GM12892 (cell line): ENCODE measurements around the gene SAXO2.
"Not testable (repeated sequence)": the region's sequence is repeated elsewhere in the genome, so short reads cannot be mapped to it uniquely, and the experiment has no call there.

ENCODE experiments used
- DNase-seq: peaks from one replicate; pipeline ENCODE4 v3.0.0; 2011; ENCODE audit not compliant: insufficient read length
- FAIRE-seq: peaks from 2 replicates; lab custom pipeline; 2011; peaks lifted over from hg19 to GRCh38; lab: Jason Lieb, UNC
- POLR2A ChIP-seq: IDR thresholded peaks from 2 replicates; pipeline ENCODE4 v1.6.1; 2011; ENCODE audit warnings: low read depth, low read length, control low read depth
- POLR2AphosphoS5 ChIP-seq: IDR thresholded peaks from 2 replicates; pipeline ENCODE4 v1.6.1; 2011; ENCODE audit warnings: low read depth, low read length, control low read depth
- TAF1 ChIP-seq: IDR thresholded peaks from 2 replicates; pipeline ENCODE4 v1.6.1; 2011; ENCODE audit warnings: low read depth, mild to moderate bottlenecking, control low read depth, low read length, borderline replicate concordance

SAXO2 gene

DNA sequence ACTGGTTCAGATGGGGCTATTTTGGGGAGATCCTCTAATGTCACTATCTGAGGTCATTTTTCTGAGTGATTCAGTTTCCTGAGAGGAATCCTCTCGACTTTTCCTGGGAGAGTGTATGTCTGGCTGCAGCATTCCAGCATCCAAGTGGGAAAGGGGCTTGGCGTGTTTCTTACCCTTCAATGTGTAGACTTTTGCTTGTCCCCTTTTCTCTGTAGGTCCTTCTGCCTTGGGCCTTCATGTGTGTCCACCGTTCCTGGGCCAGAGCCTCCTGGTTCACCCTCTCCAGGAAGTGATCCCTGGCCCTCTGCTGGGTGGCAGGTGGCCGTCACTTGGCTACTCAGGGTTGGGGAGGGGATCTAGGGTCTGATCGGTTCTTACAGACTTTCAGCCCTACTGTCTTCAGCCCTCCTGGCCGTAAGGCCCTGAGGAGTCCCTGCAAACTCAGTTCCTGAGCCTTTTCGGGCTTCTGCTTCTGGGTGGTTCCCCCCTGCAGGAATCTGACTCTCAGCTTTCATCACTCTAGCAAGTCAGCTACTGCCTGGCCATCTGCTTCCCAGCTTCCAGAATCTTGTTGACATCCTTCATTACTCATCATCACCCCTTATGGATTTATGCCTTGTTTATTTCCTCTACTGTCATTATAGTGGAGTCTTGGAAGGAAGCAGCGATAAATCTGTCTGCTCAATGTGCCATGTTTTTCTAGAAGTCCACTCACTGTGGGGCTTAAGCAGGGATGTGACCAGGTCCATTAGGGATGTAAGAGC is 50.1 kb downstream of the SAXO2 start:
- no peak for TF ChIP-seq POLR2AphosphoS5
- TF ChIP-seq TAF1: no peak
- TF ChIP-seq POLR2A: no peak
- FAIRE-seq (no peak), DNase-seq (no peak)

- FAIRE-seq: no peak
- TF ChIP-seq POLR2AphosphoS5 (no peak), TAF1 (no peak), POLR2A (no peak)
- DNase-seq: no peak
These were observed 50.8 kb downstream of the SAXO2 start for GRCh38 chr15:82313446-82313845.

GRCh38 chr15:82313951-82314768 is 51.5 kb downstream of the SAXO2 start:
- DNase-seq, FAIRE-seq: not testable (repeated sequence)

DNA sequence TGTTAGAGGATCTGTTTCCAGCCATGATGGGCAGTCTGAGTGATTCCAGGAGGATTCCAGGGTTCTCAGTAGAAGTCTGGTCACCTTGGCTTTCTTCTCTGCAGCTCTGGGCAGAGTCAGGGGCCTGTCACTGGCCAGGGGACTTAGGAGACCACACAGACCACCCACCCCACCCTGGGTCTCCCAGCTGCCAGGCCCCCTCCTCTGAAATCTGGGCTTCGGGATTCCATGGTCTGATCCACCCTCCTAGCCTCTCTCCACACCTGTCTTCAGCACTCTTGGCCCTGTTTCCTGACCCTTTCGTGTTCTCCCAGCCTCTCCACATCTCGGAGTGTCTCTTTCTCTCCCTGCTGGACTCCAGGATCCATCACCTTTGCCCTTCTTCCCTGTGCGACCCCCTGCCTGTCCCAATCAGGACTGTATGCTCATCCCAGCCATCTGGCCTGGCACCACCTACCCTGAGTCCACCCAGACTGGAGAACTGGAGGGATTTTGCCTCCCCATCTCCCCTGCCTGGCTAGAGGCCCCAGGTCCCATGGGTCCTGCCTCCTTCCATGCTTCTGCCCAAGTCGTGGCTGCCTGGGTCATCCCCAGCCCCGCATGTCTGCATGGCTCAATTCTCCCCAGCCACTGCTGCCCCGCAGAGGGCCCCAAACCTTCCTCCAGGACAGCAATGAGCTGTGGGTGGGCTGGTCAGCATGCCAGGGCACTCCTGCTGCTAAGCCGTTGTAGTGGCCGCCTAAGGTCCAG is 52.3 kb downstream of the SAXO2 start:
- DNase-seq: no peak
- TF ChIP-seq TAF1 (no peak), POLR2A (no peak), POLR2AphosphoS5 (no peak)
- no peak for FAIRE-seq

- TF ChIP-seq POLR2AphosphoS5 (no peak), POLR2A (no peak), TAF1 (no peak)
- FAIRE-seq (no peak), DNase-seq (no peak)
These were observed 53.1 kb downstream of the SAXO2 start for GRCh38 chr15:82315519-82316246.

DNA sequence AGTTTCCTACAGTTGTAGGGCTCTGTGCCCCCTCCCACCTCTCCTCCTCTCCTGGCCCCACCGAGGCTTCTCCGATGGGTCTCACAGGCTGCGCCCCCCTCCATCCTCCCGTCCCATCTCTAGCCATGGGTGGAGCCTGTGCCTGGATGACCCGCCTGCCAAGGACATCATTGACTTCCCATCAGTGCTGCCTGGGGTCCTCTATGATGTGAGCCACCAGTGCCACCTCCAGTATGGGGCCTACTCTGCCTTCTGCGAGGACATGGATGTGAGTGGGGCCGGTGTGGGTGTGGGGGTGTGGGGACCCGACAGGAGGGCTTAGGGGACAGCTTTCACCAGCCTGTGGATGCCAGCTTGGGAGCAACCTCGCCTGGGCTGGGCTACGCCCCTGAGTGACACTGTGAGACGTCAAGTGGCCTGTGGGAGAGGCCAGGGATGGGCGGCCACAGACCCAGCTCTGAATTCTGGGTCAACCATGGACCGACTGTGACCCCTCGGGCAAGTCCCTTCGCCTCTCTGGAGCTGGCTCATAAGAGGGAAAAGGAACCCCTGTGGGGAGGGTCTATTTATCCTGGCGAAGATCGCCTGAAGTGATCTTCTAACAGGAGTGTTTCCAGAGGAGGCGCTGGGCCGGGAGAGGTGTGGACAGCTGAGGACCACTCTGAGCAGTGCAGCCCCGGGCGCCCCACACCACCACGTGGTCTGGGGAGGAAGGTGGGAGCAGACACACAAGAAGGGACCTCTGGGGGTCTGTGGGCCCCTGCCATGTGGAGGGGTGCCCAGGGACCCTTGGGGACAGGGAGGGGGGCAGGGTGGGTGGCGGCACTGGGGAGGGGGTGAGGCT is 53.9 kb downstream of the SAXO2 start:
- not testable (repeated sequence) for FAIRE-seq, DNase-seq

- no peak for DNase-seq
- TF ChIP-seq POLR2A (no peak), POLR2AphosphoS5 (no peak), TAF1 (no peak)
- FAIRE-seq: no peak
These were observed 54.5 kb downstream of the SAXO2 start for GRCh38 chr15:82317091-82317489.

DNA sequence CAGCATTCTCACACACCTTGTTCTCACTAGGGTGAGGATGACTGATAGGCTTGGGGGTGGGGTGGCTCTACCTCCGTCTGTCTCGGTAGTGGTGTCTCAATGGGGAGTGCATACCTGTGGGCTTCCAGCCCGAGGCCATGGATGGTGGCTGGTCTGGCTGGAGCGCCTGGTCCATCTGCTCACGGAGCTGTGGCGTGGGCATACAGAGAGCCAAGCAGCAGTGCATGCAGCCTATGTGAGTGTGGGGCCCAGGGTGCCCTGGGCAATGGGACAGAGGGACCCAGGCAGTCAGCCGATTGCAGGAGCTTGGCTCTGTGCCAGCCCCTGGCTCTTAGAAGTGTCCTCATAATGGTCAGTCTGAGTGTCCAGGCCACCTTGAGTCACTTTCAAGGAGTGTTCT is 54.9 kb downstream of the SAXO2 start:
- FAIRE-seq, DNase-seq: not testable (repeated sequence)

DNA sequence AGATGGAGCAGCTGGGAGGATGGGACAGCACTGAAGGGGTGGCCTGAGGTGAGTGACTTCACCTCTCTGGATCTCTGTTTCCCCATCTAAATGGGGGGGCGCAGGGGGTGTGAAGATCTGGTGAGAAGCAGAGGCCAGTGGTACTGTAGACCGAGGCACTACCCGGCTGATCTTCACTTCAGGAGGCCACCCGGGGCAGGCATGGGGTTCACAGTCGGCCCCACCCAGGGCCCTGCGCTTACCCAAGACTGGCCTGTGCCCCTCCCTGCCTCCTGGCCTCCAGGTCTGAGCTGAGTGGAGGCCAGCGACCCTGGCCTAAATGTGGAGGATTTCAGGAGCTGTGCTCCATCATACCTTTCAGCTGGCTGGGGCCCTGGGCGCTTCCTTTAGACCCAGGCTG is 55.7 kb downstream of the SAXO2 start:
- DNase-seq, FAIRE-seq: not testable (repeated sequence)

- FAIRE-seq: not testable (repeated sequence)
These were observed 57.1 kb downstream of the SAXO2 start for GRCh38 chr15:82319522-82320278.

GRCh38 chr15:82320861-82321260 is 58.2 kb downstream of the SAXO2 start:
- DNase-seq, FAIRE-seq: not testable (repeated sequence)

More at GRCh38 chr15:82319522-82320278, 57.1 kb downstream of the SAXO2 start:
- DNase-seq: not testable (repeated sequence)

GRCh38 chr15:82322488-82322887 is 59.9 kb downstream of the SAXO2 start:
- not testable (repeated sequence) for DNase-seq, FAIRE-seq

GRCh38 chr15:82324831-82325230 is 62.2 kb downstream of the SAXO2 start:
- FAIRE-seq, DNase-seq: not testable (repeated sequence)

DNA sequence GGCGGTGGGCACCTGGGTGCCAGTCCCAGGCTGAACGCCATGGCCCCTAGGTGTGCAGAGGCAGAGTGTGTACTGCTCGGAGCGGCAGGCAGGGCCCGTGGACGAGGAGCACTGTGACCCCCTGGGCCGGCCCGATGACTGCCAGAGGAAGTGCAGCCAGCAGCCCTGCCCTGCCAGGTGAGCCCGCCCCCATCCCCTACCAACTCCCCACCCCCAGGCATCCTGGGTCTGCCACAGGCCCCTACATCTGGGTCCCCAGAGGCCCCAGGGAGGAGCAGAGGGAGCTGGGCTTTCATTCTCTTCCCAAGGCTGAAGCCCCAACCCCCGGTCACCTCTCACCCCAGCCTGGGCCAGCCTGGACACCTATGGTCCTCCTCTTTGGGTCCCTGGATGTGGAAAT is 63.0 kb downstream of the SAXO2 start:
- not testable (repeated sequence) for FAIRE-seq, DNase-seq

GRCh38 chr15:82326896-82327295 is 64.3 kb downstream of the SAXO2 start:
- not testable (repeated sequence) for FAIRE-seq, DNase-seq
